HG02852 (cell line): ENCODE results near the gene DEGS2.
"Not testable (repeated sequence)": the region's sequence is repeated elsewhere in the genome, so short reads cannot be mapped to it uniquely, and the experiment has no call there.

ENCODE experiments used
- ATAC-seq: cut with Tn5 transposase; IDR thresholded peaks from one replicate; pipeline ENCODE4 v1.9.1; 2021; ENCODE audit warnings: mild to moderate bottlenecking, moderate library complexity; ENCODE audit not compliant: unreplicated experiment

Gene DEGS2

GRCh38 chr14:100159094-100159864 lies at the start of gene DEGS2:
Gene DEGS2, minus strand, starts transcription at chr14:100159645. Its CDS starts 58 bp downstream, at chr14:100159587.
- peak; percentile 43 for ATAC-seq

- ATAC-seq: not testable (repeated sequence)
Observed at GRCh38 chr14:100208136-100208535, 48.7 kb upstream of the DEGS2 start.

- not testable (repeated sequence) for ATAC-seq
Observed at GRCh38 chr14:100207588-100207987, 48.1 kb upstream of the DEGS2 start.

GRCh38 chr14:100204835-100205167 lies 45.4 kb upstream of the DEGS2 start:
- not testable (repeated sequence) for ATAC-seq

- ATAC-seq: no peak
Observed at GRCh38 chr14:100203962-100204834, 44.8 kb upstream of the DEGS2 start.

GRCh38 chr14:100203146-100203545 lies 43.7 kb upstream of the DEGS2 start:
- no peak for ATAC-seq

- ATAC-seq: no peak
Observed at GRCh38 chr14:100202712-100203111, 43.3 kb upstream of the DEGS2 start.

- ATAC-seq: no peak
Observed at GRCh38 chr14:100201701-100202100, 42.3 kb upstream of the DEGS2 start.

- no peak for ATAC-seq
Observed at GRCh38 chr14:100200311-100200710, 40.9 kb upstream of the DEGS2 start.

- ATAC-seq: no peak
Observed at GRCh38 chr14:100199240-100199860, 39.9 kb upstream of the DEGS2 start.

GRCh38 chr14:100193417-100194357 lies 34.2 kb upstream of the DEGS2 start:
- ATAC-seq: no peak

- ATAC-seq: peak; percentile 99
Observed at GRCh38 chr14:100192672-100193416, 33.4 kb upstream of the DEGS2 start.

- no peak for ATAC-seq
Observed at GRCh38 chr14:100192250-100192671, 32.8 kb upstream of the DEGS2 start.

- no peak for ATAC-seq
Observed at GRCh38 chr14:100191584-100192249, 32.3 kb upstream of the DEGS2 start.

GRCh38 chr14:100190126-100190525 lies 30.7 kb upstream of the DEGS2 start:
- ATAC-seq: no peak

- no peak for ATAC-seq
Observed at GRCh38 chr14:100188392-100189030, 29.1 kb upstream of the DEGS2 start.

GRCh38 chr14:100187247-100187833 lies 27.9 kb upstream of the DEGS2 start:
- no peak for ATAC-seq

- ATAC-seq: not testable (repeated sequence)
Observed at GRCh38 chr14:100181876-100182551, 22.6 kb upstream of the DEGS2 start.
